Measurements from ENCODE around the gene RUSF1. TPM values are rescaled to one million over a fixed set of nuclear protein-coding genes. Genes with fewer than 3 reads are reported as not detected.
"Not testable (repeated sequence)": the region's sequence is repeated elsewhere in the genome, so short reads cannot be mapped to it uniquely, and the experiment has no call there.

The RUSF1 gene
- total RNA-seq, 4 donors from 2014 or later: 65.2 to 124 (median 110) TPM

GRCh38 chr16:31508706-31509195 lies 560 bp upstream of the RUSF1 start:
- H3K36me3 ChIP-seq: no peaks in the 10 kb centered on the region
- H3K4me3 ChIP-seq: peak overlapping the region; percentile 71 to 99 (median 84)
- H3K27me3 ChIP-seq: no peaks in the 10 kb centered on the region
- H3K4me1 ChIP-seq: peaks cover 0 to 14% (median 8%) of the 10 kb centered on the region in 4 donors
- peak overlapping the region; percentile 84 to 96 (median 90) for H3K27ac ChIP-seq
- TF ChIP-seq CTCF (IDR thresholded peaks at IDR 0.05): no peak
- TF ChIP-seq POLR2A (IDR thresholded peaks at IDR 0.05): no peak
- no peaks in the 10 kb centered on the region for H3K9me3 ChIP-seq
- DNase-seq: no peak

GRCh38 chr16:31507617-31507928 lies 618 bp downstream of the RUSF1 start:
- Histone ChIP-seq H3K9me3 (no peaks in the 10 kb centered on the region), H3K4me3 (peak overlapping the region; percentile 71 to 99 (median 84)), H3K27ac (peak overlapping the region; percentile 84 to 96 (median 90)), H3K4me1 (peaks cover 0 to 14% (median 8%) of the 10 kb centered on the region in 4 donors), H3K27me3 (no peaks in the 10 kb centered on the region), H3K36me3 (no peaks in the 10 kb centered on the region)
- TF ChIP-seq POLR2A (IDR thresholded peaks at IDR 0.05) (no peak), CTCF (IDR thresholded peaks at IDR 0.05) (no peak)
- DNase-seq: no peak

GRCh38 chr16:31505483-31505882 lies 2.7 kb downstream of the RUSF1 start:
- H3K4me1 ChIP-seq: peaks cover 0 to 24% (median 8%) of the 10 kb centered on the region in 4 donors
- DNase-seq: no peak
- H3K9me3 ChIP-seq: no peaks in the 10 kb centered on the region
- TF ChIP-seq POLR2A (IDR thresholded peaks at IDR 0.05): no peak
- TF ChIP-seq CTCF (IDR thresholded peaks at IDR 0.05): no peak
- no peaks in the 10 kb centered on the region for H3K27me3 ChIP-seq
- H3K36me3 ChIP-seq: peaks cover 0 to under 1% (median 0%) of the 10 kb centered on the region in 3 donors
- H3K27ac ChIP-seq: no peak overlapping the region
- H3K4me3 ChIP-seq: no peak overlapping the region

- Histone ChIP-seq H3K4me3 (no peak overlapping the region), H3K4me1 (peaks cover 0 to 24% (median 8%) of the 10 kb centered on the region in 4 donors), H3K27ac (no peak overlapping the region), H3K9me3 (no peaks in the 10 kb centered on the region), H3K27me3 (no peaks in the 10 kb centered on the region), H3K36me3 (peaks cover 0 to 13% (median 0%) of the 10 kb centered on the region in 3 donors)
- TF ChIP-seq POLR2A (IDR thresholded peaks at IDR 0.05): no peak
- no peak for TF ChIP-seq CTCF (IDR thresholded peaks at IDR 0.05)
- DNase-seq: no peak
Measured at GRCh38 chr16:31504159-31504558, 4.0 kb downstream of the RUSF1 start.

GRCh38 chr16:31503555-31503954 lies 4.6 kb downstream of the RUSF1 start:
- not testable (repeated sequence) for H3K9me3 ChIP-seq, H3K27ac ChIP-seq, H3K4me3 ChIP-seq, H3K27me3 ChIP-seq, DNase-seq
- Histone ChIP-seq H3K36me3 (peaks cover 0 to 19% (median 0%) of the 10 kb centered on the region in 3 donors), H3K4me1 (peaks cover 0 to 24% (median 8%) of the 10 kb centered on the region in 4 donors)

- Histone ChIP-seq H3K4me3 (no peak overlapping the region), H3K27me3 (no peaks in the 10 kb centered on the region), H3K36me3 (peaks cover 0 to 25% (median 0%) of the 10 kb centered on the region in 3 donors), H3K27ac (no peak overlapping the region), H3K9me3 (no peaks in the 10 kb centered on the region), H3K4me1 (peaks cover 0 to 24% (median 8%) of the 10 kb centered on the region in 4 donors)
- TF ChIP-seq CTCF (IDR thresholded peaks at IDR 0.05): no peak
- TF ChIP-seq POLR2A (IDR thresholded peaks at IDR 0.05): no peak
- DNase-seq: no peak
Measured at GRCh38 chr16:31502981-31503380, 5.2 kb downstream of the RUSF1 start.
